HG03378 (cell line): ENCODE results near the gene FAM81A.
"Not testable (repeated sequence)": the region's sequence is repeated elsewhere in the genome, so short reads cannot be mapped to it uniquely, and the experiment has no call there.

Source experiments
- ATAC-seq: cut with Tn5 transposase; IDR thresholded peaks from one replicate; pipeline ENCODE4 v1.9.1; 2021; ENCODE audit warnings: mild to moderate bottlenecking, moderate library complexity; ENCODE audit not compliant: unreplicated experiment

FAM81A gene

GRCh38 chr15:59424616-59425015, 13.4 kb upstream of the FAM81A start:
- no peak for ATAC-seq

- ATAC-seq: not testable (repeated sequence)
Observed at GRCh38 chr15:59428898-59429297, 9.1 kb upstream of the FAM81A start.

GRCh38 chr15:59432389-59432788, 5.6 kb upstream of the FAM81A start:
- ATAC-seq: no peak

- ATAC-seq: no peak
Observed at GRCh38 chr15:59434481-59434880, 3.5 kb upstream of the FAM81A start.

- ATAC-seq: no peak
Observed at GRCh38 chr15:59436774-59437141, 1.2 kb upstream of the FAM81A start.

- ATAC-seq: no peak
Observed at GRCh38 chr15:59437142-59437816, 707 bp upstream of the FAM81A start.

- no peak for ATAC-seq
Observed at GRCh38 chr15:59438625-59439290, 772 bp downstream of the FAM81A start.

GRCh38 chr15:59439576-59439975, 1.6 kb downstream of the FAM81A start:
- no peak for ATAC-seq

- ATAC-seq: no peak
Observed at GRCh38 chr15:59443341-59444072, 5.5 kb downstream of the FAM81A start.

- no peak for ATAC-seq
Observed at GRCh38 chr15:59444081-59444835, 6.3 kb downstream of the FAM81A start.

- ATAC-seq: no peak
Observed at GRCh38 chr15:59444980-59445545, 7.1 kb downstream of the FAM81A start.

- ATAC-seq: no peak
Observed at GRCh38 chr15:59446232-59446957, 8.4 kb downstream of the FAM81A start.

- no peak for ATAC-seq
Observed at GRCh38 chr15:59447367-59447766, 9.4 kb downstream of the FAM81A start.

GRCh38 chr15:59448871-59449270, 10.9 kb downstream of the FAM81A start:
- ATAC-seq: no peak

- no peak for ATAC-seq
Observed at GRCh38 chr15:59453474-59454215, 15.7 kb downstream of the FAM81A start.

- ATAC-seq: no peak
Observed at GRCh38 chr15:59456114-59456513, 18.1 kb downstream of the FAM81A start.

GRCh38 chr15:59457103-59457502, 19.1 kb downstream of the FAM81A start:
- ATAC-seq: no peak

GRCh38 chr15:59461521-59461920, 23.5 kb downstream of the FAM81A start:
- no peak for ATAC-seq

- ATAC-seq: no peak
Observed at GRCh38 chr15:59473226-59473625, 35.2 kb downstream of the FAM81A start.

- not testable (repeated sequence) for ATAC-seq
Observed at GRCh38 chr15:59475161-59475560, 37.2 kb downstream of the FAM81A start.
